ENCODE measurements around the gene GLRB. TPM values are rescaled to one million over a fixed set of nuclear protein-coding genes. Genes with fewer than 3 reads are reported as not detected.
"Not testable (repeated sequence)": the region's sequence is repeated elsewhere in the genome, so short reads cannot be mapped to it uniquely, and the experiment has no call there.

The GLRB gene
- polyA plus RNA-seq, 1 donor = 3.6 TPM

- no peaks in the 10 kb centered on the region for H3K4me1 ChIP-seq (ENCODE audit: control insufficient read depth, insufficient read depth, low read length)
- H3K9me3 ChIP-seq (ENCODE audit: control insufficient read depth, low read depth, low read length) = no peaks in the 10 kb centered on the region
- DNase-seq = no peak
- 82% methylated on average over 1 of the region's 2 CpGs for WGBS (ENCODE audit: insufficient coverage, low lambda C conversion rate)
- no peak overlapping the region for H3K27ac ChIP-seq (ENCODE audit: low read length)
- H3K27me3 ChIP-seq (ENCODE audit: control insufficient read depth, insufficient read depth, low read length) = no peaks in the 10 kb centered on the region
- no peak overlapping the region for H3K4me3 ChIP-seq (ENCODE audit: low read length)
- H3K36me3 ChIP-seq (ENCODE audit: control insufficient read depth, insufficient read depth, low read length) = no peaks in the 10 kb centered on the region
These were observed 45.5 kb downstream of the GLRB start for GRCh38 chr4:157121401-157121800.

- no peak for DNase-seq
- H3K36me3 ChIP-seq (ENCODE audit: control insufficient read depth, insufficient read depth, low read length) = no peaks in the 10 kb centered on the region
- no peak overlapping the region for H3K4me3 ChIP-seq (ENCODE audit: low read length)
- H3K9me3 ChIP-seq (ENCODE audit: control insufficient read depth, low read depth, low read length) = no peaks in the 10 kb centered on the region
- WGBS (ENCODE audit: insufficient coverage, low lambda C conversion rate) = 92% methylated on average over 2 of the region's 2 CpGs
- H3K27me3 ChIP-seq (ENCODE audit: control insufficient read depth, insufficient read depth, low read length) = no peaks in the 10 kb centered on the region
- H3K27ac ChIP-seq (ENCODE audit: low read length) = no peak overlapping the region
- H3K4me1 ChIP-seq (ENCODE audit: control insufficient read depth, insufficient read depth, low read length) = no peaks in the 10 kb centered on the region
These were observed 51.6 kb downstream of the GLRB start for GRCh38 chr4:157127571-157127970.

- DNase-seq = no peak
- Histone ChIP-seq H3K4me3 (ENCODE audit: low read length) (no peak overlapping the region), H3K27me3 (ENCODE audit: control insufficient read depth, insufficient read depth, low read length) (no peaks in the 10 kb centered on the region), H3K36me3 (ENCODE audit: control insufficient read depth, insufficient read depth, low read length) (no peaks in the 10 kb centered on the region), H3K9me3 (ENCODE audit: control insufficient read depth, low read depth, low read length) (no peaks in the 10 kb centered on the region), H3K27ac (ENCODE audit: low read length) (no peak overlapping the region), H3K4me1 (ENCODE audit: control insufficient read depth, insufficient read depth, low read length) (no peaks in the 10 kb centered on the region)
These were observed 52.4 kb downstream of the GLRB start for GRCh38 chr4:157128395-157128794.

- Histone ChIP-seq H3K27ac (ENCODE audit: low read length) (no peak overlapping the region), H3K36me3 (ENCODE audit: control insufficient read depth, insufficient read depth, low read length) (no peaks in the 10 kb centered on the region), H3K9me3 (ENCODE audit: control insufficient read depth, low read depth, low read length) (no peaks in the 10 kb centered on the region), H3K4me3 (ENCODE audit: low read length) (no peak overlapping the region), H3K27me3 (ENCODE audit: control insufficient read depth, insufficient read depth, low read length) (no peaks in the 10 kb centered on the region), H3K4me1 (ENCODE audit: control insufficient read depth, insufficient read depth, low read length) (no peaks in the 10 kb centered on the region)
- no peak for DNase-seq
These were observed 66.0 kb downstream of the GLRB start for GRCh38 chr4:157141976-157142375.

GRCh38 chr4:157143369-157143768 lies 67.4 kb downstream of the GLRB start:
- no peak for DNase-seq
- WGBS (ENCODE audit: insufficient coverage, low lambda C conversion rate) = 100% methylated on average over 1 of the region's 4 CpGs
- H3K9me3 ChIP-seq (ENCODE audit: control insufficient read depth, low read depth, low read length) = no peaks in the 10 kb centered on the region

GRCh38 chr4:157151711-157152110 lies 75.8 kb downstream of the GLRB start:
- WGBS (ENCODE audit: insufficient coverage, low lambda C conversion rate) = no CpG with 5 or more reads among the region's 1 CpG
- no peaks in the 10 kb centered on the region for H3K27me3 ChIP-seq (ENCODE audit: control insufficient read depth, insufficient read depth, low read length)
- H3K36me3 ChIP-seq (ENCODE audit: control insufficient read depth, insufficient read depth, low read length) = no peaks in the 10 kb centered on the region
- DNase-seq = no peak
- H3K27ac ChIP-seq (ENCODE audit: low read length) = no peak overlapping the region
- H3K4me3 ChIP-seq (ENCODE audit: low read length) = no peak overlapping the region
- no peaks in the 10 kb centered on the region for H3K4me1 ChIP-seq (ENCODE audit: control insufficient read depth, insufficient read depth, low read length)
- no peaks in the 10 kb centered on the region for H3K9me3 ChIP-seq (ENCODE audit: control insufficient read depth, low read depth, low read length)

More at GRCh38 chr4:157143369-157143768, 67.4 kb downstream of the GLRB start:
- Histone ChIP-seq H3K4me3 (ENCODE audit: low read length) (no peak overlapping the region), H3K27me3 (ENCODE audit: control insufficient read depth, insufficient read depth, low read length) (no peaks in the 10 kb centered on the region), H3K27ac (ENCODE audit: low read length) (no peak overlapping the region), H3K4me1 (ENCODE audit: control insufficient read depth, insufficient read depth, low read length) (no peaks in the 10 kb centered on the region), H3K36me3 (ENCODE audit: control insufficient read depth, insufficient read depth, low read length) (no peaks in the 10 kb centered on the region)

- no peaks in the 10 kb centered on the region for H3K36me3 ChIP-seq (ENCODE audit: control insufficient read depth, insufficient read depth, low read length)
- H3K9me3 ChIP-seq (ENCODE audit: control insufficient read depth, low read depth, low read length) = no peaks in the 10 kb centered on the region
- no peak overlapping the region for H3K4me3 ChIP-seq (ENCODE audit: low read length)
- no peak for DNase-seq
- no peak overlapping the region for H3K27ac ChIP-seq (ENCODE audit: low read length)
- H3K4me1 ChIP-seq (ENCODE audit: control insufficient read depth, insufficient read depth, low read length) = no peaks in the 10 kb centered on the region
- WGBS (ENCODE audit: insufficient coverage, low lambda C conversion rate) = 84% methylated on average over 3 of the region's 3 CpGs
- no peaks in the 10 kb centered on the region for H3K27me3 ChIP-seq (ENCODE audit: control insufficient read depth, insufficient read depth, low read length)
These were observed 90.1 kb downstream of the GLRB start for GRCh38 chr4:157165935-157166610.

- DNase-seq = no peak
- 96% methylated on average over 4 of the region's 5 CpGs for WGBS (ENCODE audit: insufficient coverage, low lambda C conversion rate)
- no peak overlapping the region for H3K27ac ChIP-seq (ENCODE audit: low read length)
These were observed 94.4 kb downstream of the GLRB start for GRCh38 chr4:157170321-157170720.

GRCh38 chr4:157172011-157172410 lies 96.1 kb downstream of the GLRB start:
- H3K4me1 ChIP-seq (ENCODE audit: control insufficient read depth, insufficient read depth, low read length) = no peaks in the 10 kb centered on the region
- DNase-seq = no peak
- no peak overlapping the region for H3K27ac ChIP-seq (ENCODE audit: low read length)
- WGBS (ENCODE audit: insufficient coverage, low lambda C conversion rate) = 71% methylated on average over 1 of the region's 3 CpGs
- no peak overlapping the region for H3K4me3 ChIP-seq (ENCODE audit: low read length)
- no peaks in the 10 kb centered on the region for H3K27me3 ChIP-seq (ENCODE audit: control insufficient read depth, insufficient read depth, low read length)
- H3K36me3 ChIP-seq (ENCODE audit: control insufficient read depth, insufficient read depth, low read length) = no peaks in the 10 kb centered on the region
- H3K9me3 ChIP-seq (ENCODE audit: control insufficient read depth, low read depth, low read length) = no peaks in the 10 kb centered on the region

More at GRCh38 chr4:157170321-157170720, 94.4 kb downstream of the GLRB start:
- Histone ChIP-seq H3K9me3 (ENCODE audit: control insufficient read depth, low read depth, low read length) (no peaks in the 10 kb centered on the region), H3K4me3 (ENCODE audit: low read length) (no peak overlapping the region), H3K27me3 (ENCODE audit: control insufficient read depth, insufficient read depth, low read length) (no peaks in the 10 kb centered on the region), H3K4me1 (ENCODE audit: control insufficient read depth, insufficient read depth, low read length) (no peaks in the 10 kb centered on the region), H3K36me3 (ENCODE audit: control insufficient read depth, insufficient read depth, low read length) (no peaks in the 10 kb centered on the region)

GRCh38 chr4:157180268-157180667 lies 104.3 kb downstream of the GLRB start:
- DNase-seq; H3K4me1 ChIP-seq (ENCODE audit: control insufficient read depth, insufficient read depth, low read length); H3K36me3 ChIP-seq (ENCODE audit: control insufficient read depth, insufficient read depth, low read length); H3K9me3 ChIP-seq (ENCODE audit: control insufficient read depth, low read depth, low read length); H3K27me3 ChIP-seq (ENCODE audit: control insufficient read depth, insufficient read depth, low read length); H3K4me3 ChIP-seq (ENCODE audit: low read length); H3K27ac ChIP-seq (ENCODE audit: low read length): not testable (repeated sequence)
- WGBS (ENCODE audit: insufficient coverage, low lambda C conversion rate) = no CpG with 5 or more reads among the region's 14 CpGs

- Histone ChIP-seq H3K36me3 (ENCODE audit: control insufficient read depth, insufficient read depth, low read length) (no peaks in the 10 kb centered on the region), H3K27ac (ENCODE audit: low read length) (no peak overlapping the region), H3K4me1 (ENCODE audit: control insufficient read depth, insufficient read depth, low read length) (no peaks in the 10 kb centered on the region), H3K4me3 (ENCODE audit: low read length) (no peak overlapping the region), H3K27me3 (ENCODE audit: control insufficient read depth, insufficient read depth, low read length) (no peaks in the 10 kb centered on the region), H3K9me3 (ENCODE audit: control insufficient read depth, low read depth, low read length) (no peaks in the 10 kb centered on the region)
- DNase-seq = no peak
- WGBS (ENCODE audit: insufficient coverage, low lambda C conversion rate) = no CpG with 5 or more reads among the region's 1 CpG
These were observed 108.3 kb downstream of the GLRB start for GRCh38 chr4:157184300-157184699.
